ENCODE results near the gene PPP1CA. TPM values are rescaled to one million over a fixed set of nuclear protein-coding genes. Genes with fewer than 3 reads are reported as not detected.

PPP1CA gene
- total and polyA plus RNA-seq, 2 experiments from 2014 or later = 172 to 207 TPM

- no peak for TF ChIP-seq EZH2phosphoT487 (IDR thresholded peaks at IDR 0.05; ENCODE audit: insufficient read depth, low read depth)
- in situ Hi-C loops (cut with MboI) = no loop called here
- 56 to 62% methylated on average over 5 to 6 of the region's 6 CpGs for WGBS, 2 experiments (ENCODE audit: low coverage in 1 of 2, low lambda C conversion rate in 2 of 2, missing lambda C conversion rate in 2 of 2)
These were observed 12.2 kb downstream of the PPP1CA start for GRCh38 chr11:67389477-67389876.

GRCh38 chr11:67387518-67387917 is 14.1 kb downstream of the PPP1CA start:
- no peaks in the 10 kb centered on the region for H3K27me3 ChIP-seq (replicated peaks; ENCODE audit: insufficient read depth)
- in situ Hi-C loops (cut with MboI) = no loop called here
- peaks cover 20% of the 10 kb centered on the region for H3K79me2 ChIP-seq (ENCODE audit: insufficient read depth)
- H3K4me1 ChIP-seq (ENCODE audit: insufficient read depth) = peaks cover 14% of the 10 kb centered on the region
- no peak overlapping the region for H3K4me3 ChIP-seq
- no peaks in the 10 kb centered on the region for H3K36me3 ChIP-seq (ENCODE audit: low read depth)
- no peak overlapping the region for H2AFZ ChIP-seq
- 58 to 65% methylated on average over 6 of the region's 6 CpGs for WGBS, 2 experiments (ENCODE audit: low coverage in 1 of 2, low lambda C conversion rate in 2 of 2, missing lambda C conversion rate in 2 of 2)
- no peaks in the 10 kb centered on the region for H3K9me2 ChIP-seq (ENCODE audit: insufficient read depth)
- H4K20me1 ChIP-seq (ENCODE audit: insufficient read depth) = no peaks in the 10 kb centered on the region
- no peak overlapping the region for H3K9ac ChIP-seq
- H3K9me3 ChIP-seq (ENCODE audit: low read depth) = no peaks in the 10 kb centered on the region
- no peak overlapping the region for H3K4me2 ChIP-seq (ENCODE audit: unreplicated experiment)
- H3K27ac ChIP-seq = no peak overlapping the region
- H3F3A ChIP-seq (ENCODE audit: insufficient read depth) = 0 out of 2 replicates have a peak, but pooled peaks cover 7% of the 10 kb centered on the region
- TF ChIP-seq EZH2 (IDR thresholded peaks at IDR 0.05; ENCODE audit: insufficient read depth, poor library complexity, severe bottlenecking) (no peak), EZH2phosphoT487 (IDR thresholded peaks at IDR 0.05; ENCODE audit: insufficient read depth, low read depth) (no peak)
- DNase-seq = no peak

More at GRCh38 chr11:67389477-67389876, 12.2 kb downstream of the PPP1CA start:
- H3K4me3 ChIP-seq = no peak overlapping the region
- H3K79me2 ChIP-seq (ENCODE audit: insufficient read depth) = peaks cover 24% of the 10 kb centered on the region
- peaks cover 12% of the 10 kb centered on the region for H3K4me1 ChIP-seq (ENCODE audit: insufficient read depth)
- H3K36me3 ChIP-seq (ENCODE audit: low read depth) = no peaks in the 10 kb centered on the region
- no peak overlapping the region for H3K4me2 ChIP-seq (ENCODE audit: unreplicated experiment)
- H3F3A ChIP-seq (ENCODE audit: insufficient read depth) = 0 out of 2 replicates have a peak, but pooled peaks cover 5% of the 10 kb centered on the region
- H3K27me3 ChIP-seq (replicated peaks; ENCODE audit: insufficient read depth) = no peaks in the 10 kb centered on the region
- H3K9ac ChIP-seq = no peak overlapping the region
- peak; percentile 53 for DNase-seq
- no peak overlapping the region for H3K27ac ChIP-seq
- H4K20me1 ChIP-seq (ENCODE audit: insufficient read depth) = no peaks in the 10 kb centered on the region
- H3K9me2 ChIP-seq (ENCODE audit: insufficient read depth) = no peaks in the 10 kb centered on the region
- no peaks in the 10 kb centered on the region for H3K9me3 ChIP-seq (ENCODE audit: low read depth)
- H2AFZ ChIP-seq = no peak overlapping the region

- Histone ChIP-seq H3K9ac (no peak overlapping the region), H3K36me3 (ENCODE audit: low read depth) (no peaks in the 10 kb centered on the region), H3K9me3 (ENCODE audit: low read depth) (no peaks in the 10 kb centered on the region), H3K4me3 (no peak overlapping the region), H3K9me2 (ENCODE audit: insufficient read depth) (no peaks in the 10 kb centered on the region), H3K4me1 (ENCODE audit: insufficient read depth) (peaks cover 14% of the 10 kb centered on the region), H3F3A (ENCODE audit: insufficient read depth) (0 out of 2 replicates have a peak, but pooled peaks cover 7% of the 10 kb centered on the region), H3K27me3 (replicated peaks; ENCODE audit: insufficient read depth) (no peaks in the 10 kb centered on the region), H4K20me1 (ENCODE audit: insufficient read depth) (no peaks in the 10 kb centered on the region), H3K27ac (no peak overlapping the region), H3K79me2 (ENCODE audit: insufficient read depth) (peaks cover 16% of the 10 kb centered on the region), H3K4me2 (ENCODE audit: unreplicated experiment) (no peak overlapping the region), H2AFZ (no peak overlapping the region)
- TF ChIP-seq EZH2 (IDR thresholded peaks at IDR 0.05; ENCODE audit: insufficient read depth, poor library complexity, severe bottlenecking) = no peak
- no peak for TF ChIP-seq EZH2phosphoT487 (IDR thresholded peaks at IDR 0.05; ENCODE audit: insufficient read depth, low read depth)
- in situ Hi-C loops (cut with MboI) = no loop called here
- 43% methylated on average over 9 of the region's 9 CpGs for WGBS, 2 experiments (ENCODE audit: low coverage in 1 of 2, low lambda C conversion rate in 2 of 2, missing lambda C conversion rate in 2 of 2)
- DNase-seq = no peak
These were observed 14.6 kb downstream of the PPP1CA start for GRCh38 chr11:67387069-67387468.

- TF ChIP-seq EZH2 (IDR thresholded peaks at IDR 0.05; ENCODE audit: insufficient read depth, poor library complexity, severe bottlenecking) (no peak), EZH2phosphoT487 (IDR thresholded peaks at IDR 0.05; ENCODE audit: insufficient read depth, low read depth) (no peak)
- Histone ChIP-seq H3K27ac (no peak overlapping the region), H3K36me3 (ENCODE audit: low read depth) (no peaks in the 10 kb centered on the region), H4K20me1 (ENCODE audit: insufficient read depth) (no peaks in the 10 kb centered on the region), H3F3A (ENCODE audit: insufficient read depth) (0 out of 2 replicates have a peak, but pooled peaks cover 7% of the 10 kb centered on the region), H3K4me1 (ENCODE audit: insufficient read depth) (peaks cover 20% of the 10 kb centered on the region), H3K9me3 (ENCODE audit: low read depth) (no peaks in the 10 kb centered on the region), H3K4me3 (no peak overlapping the region), H2AFZ (no peak overlapping the region), H3K4me2 (ENCODE audit: unreplicated experiment) (no peak overlapping the region), H3K27me3 (replicated peaks; ENCODE audit: insufficient read depth) (no peaks in the 10 kb centered on the region), H3K9me2 (ENCODE audit: insufficient read depth) (no peaks in the 10 kb centered on the region), H3K79me2 (ENCODE audit: insufficient read depth) (0 out of 2 replicates have a peak, but pooled peaks cover 3% of the 10 kb centered on the region), H3K9ac (no peak overlapping the region)
- DNase-seq = peak; percentile 68
- 30 to 35% methylated on average over 3 of the region's 3 CpGs for WGBS, 2 experiments (ENCODE audit: low coverage in 1 of 2, low lambda C conversion rate in 2 of 2, missing lambda C conversion rate in 2 of 2)
- in situ Hi-C loops (cut with MboI) = no loop called here
These were observed 16.7 kb downstream of the PPP1CA start for GRCh38 chr11:67384851-67385366.
